HG03342 (cell line): ENCODE data around the gene UCP2.

Source experiments
- ATAC-seq: cut with Tn5 transposase; IDR thresholded peaks from one replicate; pipeline ENCODE4 v1.9.1; 2021; ENCODE audit warnings: mild to moderate bottlenecking, moderate library complexity; ENCODE audit not compliant: unreplicated experiment

Gene UCP2

DNA sequence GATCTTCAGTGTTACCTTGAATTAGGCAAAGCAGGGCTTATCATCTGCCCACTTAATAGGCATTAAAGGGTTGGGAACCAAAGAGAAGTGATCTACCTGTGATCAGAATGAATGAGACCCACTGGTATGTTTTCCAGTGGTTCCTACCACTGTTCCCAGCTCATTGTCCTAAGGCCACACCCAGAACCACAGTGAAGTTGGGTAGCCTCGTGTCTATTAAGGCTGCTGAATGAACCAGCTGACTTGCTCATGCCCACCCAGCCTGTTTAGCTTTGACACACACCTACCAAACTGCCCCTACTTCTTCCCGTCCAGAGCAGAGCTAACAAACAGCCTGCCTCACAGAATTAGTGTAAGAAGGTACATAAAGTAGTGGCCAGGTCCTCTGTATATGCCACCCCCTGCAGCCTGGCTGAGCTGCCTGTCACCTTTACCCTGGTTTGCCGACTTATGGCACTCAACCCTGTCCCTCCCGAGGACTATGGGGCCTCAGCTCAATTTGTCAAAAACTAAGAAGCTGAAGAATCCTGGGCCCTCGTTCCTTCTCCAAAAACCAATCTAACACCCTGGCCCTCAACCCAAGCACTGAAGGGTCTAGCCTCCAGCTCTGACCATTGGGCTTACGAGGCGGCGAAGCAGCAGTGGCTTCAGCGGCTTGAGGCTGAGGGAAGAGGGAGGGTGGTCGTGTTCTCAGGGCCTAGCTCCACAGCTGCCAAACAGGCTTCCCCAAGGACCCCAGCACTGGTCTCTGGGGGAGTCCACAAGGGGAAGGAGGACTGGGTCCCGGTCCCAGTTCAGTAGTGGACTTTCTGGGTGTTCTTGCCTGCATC, 9.8 kb downstream of the UCP2 start:
- ATAC-seq = no peak

DNA sequence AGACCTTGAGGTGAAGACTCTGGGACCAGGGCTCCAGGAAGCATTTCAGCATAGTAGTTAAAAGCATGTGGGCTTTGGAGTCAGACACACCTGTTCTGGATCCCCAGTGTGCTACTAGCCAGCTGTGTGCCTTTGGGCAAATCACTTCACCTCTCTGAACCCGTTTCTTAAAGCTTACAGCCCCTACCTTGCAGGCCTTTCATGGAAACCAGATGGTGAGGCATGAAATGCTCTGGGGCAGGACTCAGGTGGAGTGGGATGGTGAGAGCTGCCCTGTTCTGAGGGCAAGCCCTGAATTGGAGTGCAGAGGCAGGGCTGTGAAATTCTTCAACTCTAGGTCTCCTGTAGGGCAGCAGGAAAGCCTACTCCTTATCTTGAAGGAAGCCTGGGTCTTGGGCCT, 10.5 kb downstream of the UCP2 start:
- no peak for ATAC-seq

GRCh38 chr11:73971175-73971719, 11.4 kb downstream of the UCP2 start:
- no peak for ATAC-seq

GRCh38 chr11:73969991-73970800, 12.4 kb downstream of the UCP2 start:
- ATAC-seq = no peak

DNA sequence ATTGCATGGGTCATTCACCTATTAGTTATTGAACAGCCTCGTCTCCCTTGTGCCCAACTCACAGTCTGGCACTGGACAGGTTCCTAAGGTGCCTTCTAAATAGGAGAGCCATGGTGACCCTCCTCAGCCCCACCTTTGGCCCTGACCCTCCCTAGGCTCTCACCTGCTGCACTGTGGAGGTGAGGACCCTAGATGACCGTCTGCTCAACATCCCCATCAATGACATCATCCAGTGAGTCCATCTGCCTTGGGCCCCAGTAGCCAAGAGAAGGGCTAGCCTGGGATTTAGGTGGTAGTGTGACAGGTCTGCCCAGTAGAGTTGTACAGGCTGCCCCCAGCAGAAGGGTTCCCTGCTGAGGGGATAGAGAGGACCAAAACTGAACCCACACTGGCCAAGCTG, 13.6 kb downstream of the UCP2 start:
- no peak for ATAC-seq

- ATAC-seq = no peak
Measured at GRCh38 chr11:73968356-73968966, 14.2 kb downstream of the UCP2 start.

- no peak for ATAC-seq
Measured at GRCh38 chr11:73965764-73966121, 16.9 kb downstream of the UCP2 start.

- ATAC-seq = no peak
Measured at GRCh38 chr11:73965076-73965763, 17.4 kb downstream of the UCP2 start.

- no peak for ATAC-seq
Measured at GRCh38 chr11:73963861-73964260, 18.8 kb downstream of the UCP2 start.

- no peak for ATAC-seq
Measured at GRCh38 chr11:73962101-73962705, 20.4 kb downstream of the UCP2 start.

- ATAC-seq = no peak
Measured at GRCh38 chr11:73961321-73961720, 21.3 kb downstream of the UCP2 start.

- ATAC-seq = no peak
Measured at GRCh38 chr11:73958521-73959141, 24.0 kb downstream of the UCP2 start.

DNA sequence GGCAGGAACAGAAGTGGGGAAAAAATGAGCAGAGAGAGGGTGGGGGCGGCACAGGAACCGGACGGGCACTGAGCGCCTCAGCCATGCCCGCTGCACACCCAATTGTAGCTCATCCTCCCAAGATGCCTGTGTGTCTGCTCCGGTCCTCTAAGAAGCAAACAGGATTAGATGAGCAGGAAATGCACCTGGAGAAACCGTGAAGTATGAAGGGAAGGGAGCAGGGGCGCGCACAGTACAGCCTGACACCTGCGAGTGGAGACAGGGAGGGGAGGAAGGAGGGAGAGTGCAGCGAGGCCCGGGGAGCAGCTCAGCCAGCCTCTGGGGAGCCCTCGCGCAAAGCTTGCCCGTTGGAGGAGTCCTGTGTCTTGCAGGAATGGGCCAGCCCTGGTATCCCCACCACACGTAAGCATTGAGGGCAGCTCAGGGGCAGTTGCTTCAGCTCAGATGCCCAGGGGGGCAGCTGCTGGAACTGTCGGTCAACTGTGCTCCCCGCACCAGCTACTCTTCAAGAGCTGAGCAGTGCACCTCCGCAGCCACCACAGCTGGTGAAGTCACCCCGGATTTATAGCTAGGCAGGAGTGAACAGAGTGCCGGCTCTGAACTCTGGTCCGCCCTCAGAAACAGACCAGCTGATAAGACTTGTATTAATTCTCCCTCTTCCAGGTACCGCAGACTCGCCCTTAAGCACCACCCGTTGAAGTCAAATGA, 24.8 kb downstream of the UCP2 start:
- ATAC-seq = no peak

DNA sequence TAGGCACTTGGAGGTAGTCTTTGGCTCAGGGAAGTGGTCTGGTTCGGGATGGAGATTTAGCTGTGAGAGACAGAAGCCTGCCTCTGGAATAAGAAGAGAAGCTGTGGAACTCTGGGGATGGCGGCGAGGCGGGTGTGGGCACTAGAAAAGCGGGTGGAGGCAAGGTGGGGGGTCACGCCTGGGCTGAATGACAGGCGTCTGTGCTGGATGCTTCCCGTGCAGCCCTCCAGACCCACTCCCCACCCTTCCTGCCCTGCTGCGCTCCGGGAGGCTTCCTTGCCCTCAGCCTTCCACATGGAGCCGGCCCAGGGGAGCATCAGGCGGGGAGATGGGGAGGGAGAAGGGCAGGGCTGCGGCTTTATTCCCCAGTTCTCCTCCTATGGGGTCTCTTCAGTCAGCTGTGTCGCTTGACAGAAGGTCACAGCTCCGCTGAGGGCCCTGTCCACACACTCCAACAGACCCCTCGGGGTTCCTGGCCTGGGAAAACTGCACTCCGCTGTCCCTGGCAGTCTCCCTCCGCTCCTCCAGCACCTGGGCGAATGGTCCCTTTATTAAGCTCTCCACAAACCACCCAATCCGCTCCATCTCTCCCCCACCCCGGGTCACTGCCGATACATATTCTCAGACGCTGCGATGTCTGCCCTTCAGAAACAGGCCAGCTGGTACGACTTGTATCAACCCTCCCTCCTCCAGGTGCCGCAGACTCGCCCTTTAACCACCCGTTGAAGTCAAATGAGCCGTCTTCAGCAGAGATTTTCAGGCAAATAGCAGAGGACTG, 25.6 kb downstream of the UCP2 start:
- no peak for ATAC-seq

DNA sequence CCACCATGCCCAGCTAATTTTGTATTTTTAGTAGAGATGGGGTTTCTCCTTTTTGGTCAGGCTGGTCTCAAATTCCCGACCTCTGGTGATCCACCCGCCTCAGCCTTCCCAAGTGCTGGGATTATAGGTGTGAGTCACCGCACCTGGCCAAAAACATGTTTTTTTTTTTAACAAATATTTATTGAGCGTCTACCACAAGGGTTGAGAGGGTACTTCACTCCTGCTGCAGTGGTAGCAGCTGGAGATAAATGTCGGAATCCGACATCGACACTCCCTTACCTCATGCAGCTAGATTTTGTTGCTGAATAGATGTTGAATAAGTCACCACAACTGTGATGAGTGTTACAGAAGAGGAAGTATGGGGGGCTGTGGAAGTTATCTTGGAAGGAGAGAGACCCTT, 30.8 kb downstream of the UCP2 start:
- ATAC-seq = no peak

GRCh38 chr11:73950869-73951710, 31.6 kb downstream of the UCP2 start, which contains the start of gene DNAJB13:
Gene DNAJB13, plus strand, starts transcription at chr11:73951026. Its CDS starts 44 bp downstream, at chr11:73951070.
- ATAC-seq = peak; percentile 90

DNA sequence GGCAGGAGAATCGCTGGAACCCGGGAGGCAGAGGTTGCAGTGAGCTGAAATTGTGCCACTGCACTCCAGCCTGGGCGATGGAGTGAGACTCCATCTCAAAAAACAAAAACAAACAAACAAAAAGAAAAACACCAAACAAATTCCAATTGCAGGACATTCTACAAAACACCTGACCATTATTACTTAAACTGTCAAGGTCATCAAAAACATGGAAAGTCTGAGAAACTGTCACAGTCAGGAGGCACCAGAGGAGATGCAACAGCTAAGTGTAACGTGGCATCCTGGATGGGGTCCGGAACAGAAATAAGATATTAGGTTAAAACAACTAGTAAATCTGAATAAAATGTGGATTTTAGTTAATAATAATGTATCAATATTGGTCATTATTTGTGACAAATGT, 32.7 kb downstream of the UCP2 start:
- ATAC-seq = no peak

DNA sequence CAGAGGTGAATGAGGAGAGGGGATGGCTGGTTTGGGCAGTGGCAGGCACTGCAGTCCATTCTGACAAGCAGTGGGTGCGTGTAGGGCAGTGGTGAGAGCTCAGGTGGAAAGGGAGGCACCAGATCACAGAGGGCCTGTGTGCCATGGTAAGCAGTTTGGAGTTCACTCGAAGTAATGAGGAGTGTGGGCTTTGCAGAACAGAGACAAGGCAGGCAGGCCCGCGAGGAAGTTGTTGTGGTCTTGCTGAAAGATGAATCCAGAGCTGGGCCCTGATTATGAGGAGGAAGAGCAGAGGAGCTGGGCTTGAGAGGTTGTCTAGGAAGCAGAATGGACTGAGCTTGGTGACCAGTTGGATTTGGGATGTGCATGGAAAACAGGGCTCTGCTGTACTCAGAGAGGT, 33.4 kb downstream of the UCP2 start:
- no peak for ATAC-seq
